GM12891 (cell line): ENCODE results near the gene GATAD2B.

Experiments
- POLR2A ChIP-seq: IDR thresholded peaks from 2 replicates; pipeline ENCODE4 v1.6.1; 2011; ENCODE audit warnings: low read depth, low read length, control low read depth
- POLR2AphosphoS5 ChIP-seq: IDR thresholded peaks from 2 replicates; pipeline ENCODE4 v1.6.1; 2011; ENCODE audit warnings: low read depth, low read length, control low read depth

DNA sequence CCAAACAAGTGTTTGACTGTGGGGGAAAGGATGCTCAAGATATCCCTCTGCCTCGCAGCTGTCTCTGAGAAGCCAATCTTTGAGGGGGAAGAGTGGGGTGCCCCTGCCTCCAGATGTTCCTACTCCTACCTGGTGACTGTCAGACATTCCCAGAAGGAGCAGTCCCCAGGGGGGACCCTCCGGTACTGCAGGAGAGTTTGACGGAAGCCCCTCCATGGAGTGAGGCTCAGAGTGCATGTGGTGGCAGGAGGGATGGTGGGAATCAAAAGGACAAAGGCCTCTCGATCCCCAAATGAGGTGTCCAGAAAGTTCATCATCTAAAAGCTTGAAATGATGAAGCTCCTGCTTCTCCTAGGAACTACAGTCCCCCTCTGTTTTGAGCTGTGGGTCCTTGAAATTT, 142.2 kb downstream of the GATAD2B start:
- TF ChIP-seq POLR2A (no peak), POLR2AphosphoS5 (no peak)
